A549 (cell line): ENCODE results near the gene MRPL12. TPM values are rescaled to one million over a fixed set of nuclear protein-coding genes. Genes with fewer than 3 reads are reported as not detected.

Experiments
- ATAC-seq, 2 experiments: fragments of 200-7000 bp in 1 of 2; fragments of >200 bp in 1 of 2; cut with Nextera tagmentation in 1 of 2; cut with Tn5 transposase in 1 of 2; 3 replicates each; pipeline versions ENCODE4 v1.8.0 to v1.9.1; 2018 to 2020; ENCODE audit warnings: mild to moderate bottlenecking in 1 of 2, moderate library complexity in 1 of 2
- CTCF ChIA-PET: fragments of 300-600 bp; sonication (Branson Sonifier 250); formaldehyde crosslinking; extraction: SDS; loops from one replicate; lab custom pipeline; 2021; ENCODE audit warnings: antibody characterized with exemption, inconsistent platforms; lab: Yijun Ruan, JAX
- POLR2A ChIA-PET: fragments of 350-600 bp; formaldehyde crosslinking; extraction: SDS; loops from one replicate; lab custom pipeline; 2021; ENCODE audit warnings: antibody characterized with exemption, inconsistent platforms; lab: Yijun Ruan, JAX
- DNase-seq, 2 experiments: peaks; one replicate each; pipeline versions ENCODE4 v3.0.0 to v3.0.0-alpha.2; 2011 to 2016; ENCODE audit warnings: low read depth in 1 of 2, low spot score in 1 of 2
- FAIRE-seq: peaks from 2 replicates; lab custom pipeline; 2011; peaks lifted over from hg19 to GRCh38; lab: Jason Lieb, UNC
- H3K27ac ChIP-seq, 2 experiments: fragments of >200 bp; sonication (Bioruptor Twin); formaldehyde crosslinking; 3 replicates each; pipeline ENCODE4 v1.5.1; 2016 to 2017
- H3K4me1 ChIP-seq: fragments of >200 bp; sonication (Bioruptor Twin); formaldehyde crosslinking; 3 replicates; pipeline ENCODE4 v1.6.1; 2016
- H3K4me2 ChIP-seq: fragments of >200 bp; sonication (Bioruptor Twin); formaldehyde crosslinking; 3 replicates; pipeline ENCODE4 v1.6.1; 2016
- H3K4me3 ChIP-seq: fragments of >200 bp; sonication (Bioruptor Twin); formaldehyde crosslinking; 3 replicates; pipeline ENCODE4 v1.5.1; 2016
- H3K9me3 ChIP-seq: fragments of >200 bp; sonication (Bioruptor Twin); formaldehyde crosslinking; 3 replicates; pipeline ENCODE4 v1.6.1; 2016
- BCL3 ChIP-seq: fragments of >200 bp; sonication (Bioruptor Twin); formaldehyde crosslinking; IDR thresholded peaks from 3 replicates; pipeline ENCODE4 v1.6.1; 2016
- BHLHE40 ChIP-seq: IDR thresholded peaks from 2 replicates; pipeline ENCODE4 v1.6.1; 2012; ENCODE audit warnings: low read depth, low read length, inconsistent platforms
- CHD2 ChIP-seq: fragments of 150-350 bp; IDR thresholded peaks from 2 replicates; pipeline ENCODE4 v1.6.1; 2014; ENCODE audit warnings: low read length; ENCODE audit not compliant: partially characterized antibody
- E2F6 ChIP-seq: IDR thresholded peaks from 2 replicates; pipeline ENCODE4 v1.6.1; 2012; ENCODE audit warnings: low read depth, borderline replicate concordance
- EHF ChIP-seq: fragments of 250-450 bp; sonication (Bioruptor Pico); IDR thresholded peaks from 2 replicates; pipeline ENCODE4 v1.5.0; 2020; ENCODE audit warnings: mild to moderate bottlenecking
- ESRRA ChIP-seq: fragments of 150-350 bp; IDR thresholded peaks from 2 replicates; pipeline ENCODE4 v1.6.1; 2014; ENCODE audit warnings: mild to moderate bottlenecking, low read length, borderline replicate concordance
- FOSL2 ChIP-seq, 2 experiments: fragments of 450-650 bp in 1 of 2; fragments of >200 bp in 1 of 2; sonication (Bioruptor Twin) in 1 of 2; formaldehyde crosslinking; IDR thresholded peaks; 2 replicates each; pipeline versions ENCODE4 v1.5.0 to v1.6.1; 2016 to 2020; ENCODE audit warnings: mild to moderate bottlenecking in 1 of 2, moderate library complexity in 1 of 2
- HOXA7 ChIP-seq: fragments of 250-450 bp; sonication (Bioruptor Pico); IDR thresholded peaks from 2 replicates; pipeline ENCODE4 v1.5.0; 2020; ENCODE audit warnings: mild to moderate bottlenecking, moderate library complexity
- HOXB5 ChIP-seq: fragments of 250-450 bp; sonication (Bioruptor Pico); IDR thresholded peaks from 2 replicates; pipeline ENCODE4 v1.5.0; 2020; ENCODE audit warnings: mild to moderate bottlenecking, moderate library complexity
- JUN ChIP-seq, 2 experiments: fragments of >200 bp; sonication (Bioruptor Twin); formaldehyde crosslinking; IDR thresholded peaks; 2 replicates in 1 of 2; 3 replicates in 1 of 2; pipeline ENCODE4 v1.6.1; 2016 to 2017
- MAZ ChIP-seq: fragments of 150-350 bp; IDR thresholded peaks from 2 replicates; pipeline ENCODE4 v1.6.1; 2014; ENCODE audit warnings: antibody characterized with exemption, low read depth, low read length, borderline replicate concordance
- NPAS2 ChIP-seq: fragments of 250-450 bp; sonication (Bioruptor Pico); IDR thresholded peaks from 2 replicates; pipeline ENCODE4 v1.8.0; 2022; ENCODE audit warnings: mild to moderate bottlenecking, moderate library complexity, borderline replicate concordance
- PHF8 ChIP-seq: fragments of 200-600 bp; sonication (generic); IDR thresholded peaks from 2 replicates; pipeline ENCODE4 v1.6.1; 2016; ENCODE audit warnings: low read depth, mild to moderate bottlenecking, antibody characterized with exemption, moderate library complexity, borderline replicate concordance
- POLR2AphosphoS2 ChIP-seq: conservative IDR thresholded peaks from 2 replicates; pipeline ENCODE4 v1.6.1; 2012; ENCODE audit warnings: low read length, improper control_type of control experiment, inconsistent platforms
- RFX5 ChIP-seq: fragments of 450-650 bp; IDR thresholded peaks from 2 replicates; pipeline ENCODE4 v1.7.1; 2014; ENCODE audit warnings: antibody characterized with exemption, mild to moderate bottlenecking, moderate library complexity
- WGBS: methylation state at CpG from one replicate; pipeline ENCODE4 v1.1.6; 2017; ENCODE audit errors: missing lambda C conversion rate; 5-methylcytosine and 5-hydroxymethylcytosine counted together
- polyA plus RNA-seq, 4 experiments: library from polyadenylated mRNA; depleted of rRNA in 3 of 4; stranded (reverse); fragments of >200 nt; fragmentation: RNase III in 1 of 4; extraction: RNeasy Plus Mini Kit Qiagen cat#74134 plus additional on column Dnase treatment in 1 of 4; gene quantifications; 2 replicates in 3 of 4; 3 replicates in 1 of 4; pipeline ENCODE4 v1.2.3, GENCODE V29; 2011 to 2017
- small RNA-seq, 6 experiments: library from RNA; depleted of rRNA; stranded (forward); fragments of <200 nt; gene quantifications; one replicate each; pipeline ENCODE3, GENCODE V24; 2012

The MRPL12 gene
- polyA plus RNA-seq, 2 of the 4 experiments (the other 2 are of a cell fraction): 161 to 215 TPM

- POLR2A ChIA-PET: no interaction called here
- Histone ChIP-seq H3K9me3 (no peaks in the 10 kb centered on the region), H3K4me1 (no peaks in the 10 kb centered on the region), H3K4me2 (no peak overlapping the region), H3K4me3 (no peak overlapping the region), H3K27ac (no peak overlapping the region)
- ATAC-seq (peak; percentile 30 to 34), FAIRE-seq (no peak), DNase-seq (no peak)
- 70% methylated on average over 15 of the region's 22 CpGs for WGBS
- CTCF ChIA-PET: no interaction called here
- TF ChIP-seq E2F6: no peak
- no peak for TF ChIP-seq POLR2AphosphoS2
- no peak for TF ChIP-seq HOXB5 (CRISPR knock-in tag)
- TF ChIP-seq FOSL2 (IDR thresholded peaks at IDR 0.05): no peak
- TF ChIP-seq FOSL2 (CRISPR knock-in tag; IDR thresholded peaks at IDR 0.05): no peak
- no peak for TF ChIP-seq JUN (IDR thresholded peaks at IDR 0.05)
- no peak for TF ChIP-seq PHF8
- no peak for TF ChIP-seq RFX5
- TF ChIP-seq MAZ: no peak
- TF ChIP-seq HOXA7 (CRISPR knock-in tag): no peak
- TF ChIP-seq BCL3: no peak
- no peak for TF ChIP-seq BHLHE40
- TF ChIP-seq EHF (CRISPR knock-in tag): no peak
- no peak for TF ChIP-seq CHD2
- TF ChIP-seq NPAS2 (CRISPR knock-in tag): no peak
- TF ChIP-seq ESRRA: no peak
Observed at GRCh38 chr17:81741049-81741593, 38.0 kb downstream of the MRPL12 start.

GRCh38 chr17:81741594-81742452 is 38.7 kb downstream of the MRPL12 start:
- no peak for FAIRE-seq
- 37% methylated on average over 21 of the region's 26 CpGs for WGBS
- CTCF ChIA-PET: no interaction called here

More at GRCh38 chr17:81741594-81742452, 38.7 kb downstream of the MRPL12 start:
- TF ChIP-seq BCL3 (no peak), ESRRA (0 out of 2 replicates have a peak, but pooled peaks have one; percentile 2)
- Histone ChIP-seq H3K4me1 (no peaks in the 10 kb centered on the region), H3K9me3 (no peaks in the 10 kb centered on the region), H3K27ac (0 out of 6 replicates have a peak overlapping the region, but pooled peaks of 1 of the 2 experiments have one; percentile 7), H3K4me3 (no peak overlapping the region), H3K4me2 (no peak overlapping the region)
- DNase-seq (no peak), ATAC-seq (peak; percentile 63 to 75)
- POLR2A ChIA-PET: no interaction called here

Small RNA genes lying within 50 kb of the gene (small RNA-seq; reads per million reads assigned to genes)
- 0 reads per million in 6 experiments for gene MIR6786

Other genes with a start within 250 kb of the MRPL12 start
- gene ACTG1, start 190.6 kb upstream of the MRPL12 start, polyA plus RNA-seq (2011; rRNA removed): 2,042 and 2,306 TPM in 2 replicates
- 7,182 to 8,782 TPM (median 7,263 TPM) in 3 replicates for gene ACTG1, start 190.6 kb upstream of the MRPL12 start, polyA plus RNA-seq (2017; fragmentation: RNase III; extraction: RNeasy Plus Mini Kit Qiagen cat#74134 plus additional on column Dnase treatment)
- gene FSCN2, start 175.0 kb upstream of the MRPL12 start, polyA plus RNA-seq (2011; rRNA removed): 0.84 and 1.2 TPM in 2 replicates
- gene FSCN2, start 175.0 kb upstream of the MRPL12 start, polyA plus RNA-seq (2017; fragmentation: RNase III; extraction: RNeasy Plus Mini Kit Qiagen cat#74134 plus additional on column Dnase treatment): 1.3 to 1.7 TPM (median 1.3 TPM) in 3 replicates
- 5.4 and 7.2 TPM in 2 replicates for gene FAAP100, start 151.0 kb upstream of the MRPL12 start, polyA plus RNA-seq (2011; rRNA removed)
- 16.2 to 17.7 TPM (median 16.8 TPM) in 3 replicates for gene FAAP100, start 151.0 kb upstream of the MRPL12 start, polyA plus RNA-seq (2017; fragmentation: RNase III; extraction: RNeasy Plus Mini Kit Qiagen cat#74134 plus additional on column Dnase treatment)
- 101 and 130 TPM in 2 replicates for gene NPLOC4, start 66.3 kb upstream of the MRPL12 start, polyA plus RNA-seq (2011; rRNA removed)
- 91.1 to 98.5 TPM (median 92.2 TPM) in 3 replicates for gene NPLOC4, start 66.3 kb upstream of the MRPL12 start, polyA plus RNA-seq (2017; fragmentation: RNase III; extraction: RNeasy Plus Mini Kit Qiagen cat#74134 plus additional on column Dnase treatment)
- 1.4 and 1.7 TPM in 2 replicates for gene TSPAN10, start 66.2 kb upstream of the MRPL12 start, polyA plus RNA-seq (2011; rRNA removed)
- gene TSPAN10, start 66.2 kb upstream of the MRPL12 start, polyA plus RNA-seq (2017; fragmentation: RNase III; extraction: RNeasy Plus Mini Kit Qiagen cat#74134 plus additional on column Dnase treatment): 5.4 to 7.1 TPM (median 6.3 TPM) in 3 replicates
- 1.0 and 1.2 TPM in 2 replicates for gene PDE6G, start 46.8 kb upstream of the MRPL12 start, polyA plus RNA-seq (2011; rRNA removed)
- 0.90 to 2.0 TPM (median 1.2 TPM) in 3 replicates for gene PDE6G, start 46.8 kb upstream of the MRPL12 start, polyA plus RNA-seq (2017; fragmentation: RNase III; extraction: RNeasy Plus Mini Kit Qiagen cat#74134 plus additional on column Dnase treatment)
- gene OXLD1, start 36.8 kb upstream of the MRPL12 start, polyA plus RNA-seq (2011; rRNA removed): 34.6 and 38.7 TPM in 2 replicates
- 43.9 to 47.7 TPM (median 47.1 TPM) in 3 replicates for gene OXLD1, start 36.8 kb upstream of the MRPL12 start, polyA plus RNA-seq (2017; fragmentation: RNase III; extraction: RNeasy Plus Mini Kit Qiagen cat#74134 plus additional on column Dnase treatment)
- gene CCDC137, start 36.6 kb upstream of the MRPL12 start, polyA plus RNA-seq (2011; rRNA removed): 16.6 and 22.6 TPM in 2 replicates
- gene CCDC137, start 36.6 kb upstream of the MRPL12 start, polyA plus RNA-seq (2017; fragmentation: RNase III; extraction: RNeasy Plus Mini Kit Qiagen cat#74134 plus additional on column Dnase treatment): 55.0 to 59.7 TPM (median 55.6 TPM) in 3 replicates
- gene ARL16, start 19.6 kb upstream of the MRPL12 start, polyA plus RNA-seq (2011; rRNA removed): 43.8 and 45.2 TPM in 2 replicates
- 52.8 to 55.8 TPM (median 53.6 TPM) in 3 replicates for gene ARL16, start 19.6 kb upstream of the MRPL12 start, polyA plus RNA-seq (2017; fragmentation: RNase III; extraction: RNeasy Plus Mini Kit Qiagen cat#74134 plus additional on column Dnase treatment)
- gene HGS, start 19.4 kb upstream of the MRPL12 start, polyA plus RNA-seq (2011; rRNA removed): 75.7 and 85.9 TPM in 2 replicates
- gene HGS, start 19.4 kb upstream of the MRPL12 start, polyA plus RNA-seq (2017; fragmentation: RNase III; extraction: RNeasy Plus Mini Kit Qiagen cat#74134 plus additional on column Dnase treatment): 127 to 130 TPM (median 129 TPM) in 3 replicates
- gene SLC25A10, start 8.9 kb downstream of the MRPL12 start, polyA plus RNA-seq (2011; rRNA removed): 20.0 and 25.8 TPM in 2 replicates
- 43.4 to 47.1 TPM (median 47.0 TPM) in 3 replicates for gene SLC25A10, start 8.9 kb downstream of the MRPL12 start, polyA plus RNA-seq (2017; fragmentation: RNase III; extraction: RNeasy Plus Mini Kit Qiagen cat#74134 plus additional on column Dnase treatment)
- 0.05 and 0.19 TPM in 2 replicates for gene GCGR, start 100.8 kb downstream of the MRPL12 start, polyA plus RNA-seq (2011; rRNA removed)
- gene GCGR, start 100.8 kb downstream of the MRPL12 start, polyA plus RNA-seq (2017; fragmentation: RNase III; extraction: RNeasy Plus Mini Kit Qiagen cat#74134 plus additional on column Dnase treatment): 0.37 to 0.46 TPM (median 0.45 TPM) in 3 replicates
- gene MCRIP1, start 129.9 kb downstream of the MRPL12 start, polyA plus RNA-seq (2011; rRNA removed): 30.9 and 32.0 TPM in 2 replicates
- 43.9 to 51.0 TPM (median 45.1 TPM) in 3 replicates for gene MCRIP1, start 129.9 kb downstream of the MRPL12 start, polyA plus RNA-seq (2017; fragmentation: RNase III; extraction: RNeasy Plus Mini Kit Qiagen cat#74134 plus additional on column Dnase treatment)
- gene PPP1R27, start 131.7 kb downstream of the MRPL12 start, polyA plus RNA-seq (2011; rRNA removed): not detected in 2 replicates
- gene PPP1R27, start 131.7 kb downstream of the MRPL12 start, polyA plus RNA-seq (2017; fragmentation: RNase III; extraction: RNeasy Plus Mini Kit Qiagen cat#74134 plus additional on column Dnase treatment): 0.09 TPM in 1 of 3 replicates, not detected in the others
- gene P4HB, start 157.2 kb downstream of the MRPL12 start, polyA plus RNA-seq (2011; rRNA removed): 102 and 285 TPM in 2 replicates
- gene P4HB, start 157.2 kb downstream of the MRPL12 start, polyA plus RNA-seq (2017; fragmentation: RNase III; extraction: RNeasy Plus Mini Kit Qiagen cat#74134 plus additional on column Dnase treatment): 606 to 622 TPM (median 607 TPM) in 3 replicates
- 44.3 and 64.0 TPM in 2 replicates for gene ARHGDIA, start 168.0 kb downstream of the MRPL12 start, polyA plus RNA-seq (2011; rRNA removed)
- gene ARHGDIA, start 168.0 kb downstream of the MRPL12 start, polyA plus RNA-seq (2017; fragmentation: RNase III; extraction: RNeasy Plus Mini Kit Qiagen cat#74134 plus additional on column Dnase treatment): 497 to 567 TPM (median 503 TPM) in 3 replicates
- 125 and 130 TPM in 2 replicates for gene ALYREF, start 188.2 kb downstream of the MRPL12 start, polyA plus RNA-seq (2011; rRNA removed)
- gene ALYREF, start 188.2 kb downstream of the MRPL12 start, polyA plus RNA-seq (2017; fragmentation: RNase III; extraction: RNeasy Plus Mini Kit Qiagen cat#74134 plus additional on column Dnase treatment): 135 to 164 TPM (median 141 TPM) in 3 replicates
- 351 and 428 TPM in 2 replicates for gene ANAPC11, start 188.4 kb downstream of the MRPL12 start, polyA plus RNA-seq (2011; rRNA removed)
- 352 to 382 TPM (median 377 TPM) in 3 replicates for gene ANAPC11, start 188.4 kb downstream of the MRPL12 start, polyA plus RNA-seq (2017; fragmentation: RNase III; extraction: RNeasy Plus Mini Kit Qiagen cat#74134 plus additional on column Dnase treatment)
- 0.34 and 0.41 TPM in 2 replicates for gene NPB, start 198.9 kb downstream of the MRPL12 start, polyA plus RNA-seq (2011; rRNA removed)
- 0.29 to 0.45 TPM (median 0.38 TPM) in 3 replicates for gene NPB, start 198.9 kb downstream of the MRPL12 start, polyA plus RNA-seq (2017; fragmentation: RNase III; extraction: RNeasy Plus Mini Kit Qiagen cat#74134 plus additional on column Dnase treatment)
- gene PCYT2, start 208.0 kb downstream of the MRPL12 start, polyA plus RNA-seq (2011; rRNA removed): 7.1 and 7.7 TPM in 2 replicates
- 14.8 to 17.0 TPM (median 16.3 TPM) in 3 replicates for gene PCYT2, start 208.0 kb downstream of the MRPL12 start, polyA plus RNA-seq (2017; fragmentation: RNase III; extraction: RNeasy Plus Mini Kit Qiagen cat#74134 plus additional on column Dnase treatment)
- gene SIRT7, start 214.8 kb downstream of the MRPL12 start, polyA plus RNA-seq (2011; rRNA removed): 9.8 and 13.7 TPM in 2 replicates
- 34.0 to 35.2 TPM (median 34.8 TPM) in 3 replicates for gene SIRT7, start 214.8 kb downstream of the MRPL12 start, polyA plus RNA-seq (2017; fragmentation: RNase III; extraction: RNeasy Plus Mini Kit Qiagen cat#74134 plus additional on column Dnase treatment)
- 41.6 and 47.9 TPM in 2 replicates for gene MAFG, start 224.4 kb downstream of the MRPL12 start, polyA plus RNA-seq (2011; rRNA removed)
- gene MAFG, start 224.4 kb downstream of the MRPL12 start, polyA plus RNA-seq (2017; fragmentation: RNase III; extraction: RNeasy Plus Mini Kit Qiagen cat#74134 plus additional on column Dnase treatment): 49.8 to 57.9 TPM (median 52.4 TPM) in 3 replicates
- gene PYCR1, start 233.9 kb downstream of the MRPL12 start, polyA plus RNA-seq (2011; rRNA removed): 77.1 and 81.4 TPM in 2 replicates
- gene PYCR1, start 233.9 kb downstream of the MRPL12 start, polyA plus RNA-seq (2017; fragmentation: RNase III; extraction: RNeasy Plus Mini Kit Qiagen cat#74134 plus additional on column Dnase treatment): 81.4 to 93.3 TPM (median 87.2 TPM) in 3 replicates
- not detected in 2 replicates for gene MYADML2, start 243.9 kb downstream of the MRPL12 start, polyA plus RNA-seq (2011; rRNA removed)
- gene MYADML2, start 243.9 kb downstream of the MRPL12 start, polyA plus RNA-seq (2017; fragmentation: RNase III; extraction: RNeasy Plus Mini Kit Qiagen cat#74134 plus additional on column Dnase treatment): not detected in 3 replicates